Thyroid gland (tissue), 4 donors: ENCODE data around the gene FMR1. TPM values are rescaled to one million over a fixed set of nuclear protein-coding genes. Genes with fewer than 3 reads are reported as not detected.

Experiments used
- DNase-seq, 2 donors: peaks; one replicate each; pipeline ENCODE4 v3.0.0-alpha.2; 2019
- H3K27ac ChIP-seq, 3 donors: fragments of 200-600 bp; sonication (generic); 1 replicate in 2 of 3; 2 replicates in 1 of 3; pipeline ENCODE4 v1.5.1; 2016 to 2019; ENCODE audit warnings: mild to moderate bottlenecking in 1 of 3, moderate library complexity in 1 of 3
- H3K27me3 ChIP-seq: fragments of 200-600 bp; sonication (generic); one replicate; pipeline ENCODE4 v1.5.1; 2019
- H3K36me3 ChIP-seq, 2 donors: fragments of 200-600 bp; sonication (generic); one replicate each; pipeline ENCODE4 v1.5.1; 2016 to 2019
- H3K4me1 ChIP-seq, 2 donors: fragments of 200-600 bp; sonication (generic); one replicate each; pipeline ENCODE4 v1.5.1; 2017 to 2019
- H3K4me3 ChIP-seq, 3 donors: fragments of 200-600 bp; sonication (generic); replicated peaks in 1 of 3; 1 replicate in 2 of 3; 2 replicates in 1 of 3; pipeline ENCODE4 v1.5.1; 2016; ENCODE audit warnings: mild to moderate bottlenecking in 1 of 3
- H3K9me3 ChIP-seq: fragments of 200-600 bp; sonication (generic); one replicate; pipeline ENCODE4 v1.5.1; 2017
- CTCF ChIP-seq, 6 experiments: fragments of 200-600 bp in 3 of 6; fragments of 450-650 bp in 3 of 6; sonication (generic) in 3 of 6; IDR thresholded peaks; one replicate each; pipeline ENCODE4 v1.5.1; 2016 to 2019; ENCODE audit warnings: antibody characterized with exemption in 6 of 6, mild to moderate bottlenecking in 2 of 6, inconsistent platforms in 1 of 6, moderate library complexity in 1 of 6
- POLR2A ChIP-seq, 2 donors: fragments of 450-650 bp; IDR thresholded peaks; one replicate each; pipeline ENCODE4 v1.6.1; 2017; ENCODE audit warnings: antibody characterized with exemption in 2 of 2, mild to moderate bottlenecking in 2 of 2, moderate library complexity in 1 of 2
- WGBS, 2 donors: methylation state at CpG; one replicate each; pipeline ENCODE4 v1.1.5; 2017; 5-methylcytosine and 5-hydroxymethylcytosine counted together
- intact Hi-C: fragments of 100-400 bp; cut with DNase I; formaldehyde crosslinking; loops from one replicate; pipeline ENCODE4 v1.15.1; 2023
- total RNA-seq, 4 donors: library from RNA; depleted of rRNA; stranded (reverse); fragments of >200 nt; gene quantifications; one replicate each; pipeline ENCODE4 v1.2.3, GENCODE V29; 2016

The FMR1 gene
- total RNA-seq, result 10 to 100 TPM; 49.7 to 78.1 (median 69.2) TPM

- no peaks in the 10 kb centered on the region for H3K27me3 ChIP-seq
- H3K4me1 ChIP-seq, result peaks cover 4 to 6% of the 10 kb centered on the region in 2 donors
- H3K36me3 ChIP-seq, result no peaks in the 10 kb centered on the region
- peak within 1 kb of the TSS; percentile 86 to 99 (median 93) for H3K27ac ChIP-seq
- intact Hi-C loops, result no loop called here
- H3K9me3 ChIP-seq, result no peaks in the 10 kb centered on the region
- TF ChIP-seq CTCF (IDR thresholded peaks at IDR 0.05) (peak in 1 of 6 experiments; percentile 4), POLR2A (IDR thresholded peaks at IDR 0.05) (peak; percentile 71 to 76)
- WGBS, 2 donors, result 12 to 19% methylated on average over 28 to 33 of the region's 66 CpGs
- DNase-seq, result peak; percentile 87 to 89
- peak within 1 kb of the TSS; percentile 33 to 79 (median 47) for H3K4me3 ChIP-seq
These were observed at the start of gene FMR1 for GRCh38 chrX:147911192-147912022. FMR1 (plus strand) TSS chrX:147911919; CDS start chrX:147912180, 261 bp downstream.

- no peaks in the 10 kb centered on the region for H3K4me1 ChIP-seq
- peak; percentile 40 to 45 for DNase-seq
- no peak for TF ChIP-seq CTCF (IDR thresholded peaks at IDR 0.05)
- TF ChIP-seq POLR2A (IDR thresholded peaks at IDR 0.05), result no peak
- intact Hi-C loops, result no loop called here
- peak overlapping the region in 1 of 3 donors; percentile 54 for H3K27ac ChIP-seq
- no peaks in the 10 kb centered on the region for H3K36me3 ChIP-seq
- 77 to 78% methylated on average over 7 of the region's 7 CpGs for WGBS, 2 donors
- no peaks in the 10 kb centered on the region for H3K9me3 ChIP-seq
- H3K27me3 ChIP-seq, result no peaks in the 10 kb centered on the region
- H3K4me3 ChIP-seq, result no peak overlapping the region
These were observed 35.7 kb upstream of the FMR1 start for GRCh38 chrX:147875866-147876596.

GRCh38 chrX:147876849-147877646 is 34.7 kb upstream of the FMR1 start:
- H3K36me3 ChIP-seq, result no peaks in the 10 kb centered on the region
- intact Hi-C loops, result no loop called here

GRCh38 chrX:147877726-147878125 is 34.0 kb upstream of the FMR1 start:
- DNase-seq, result no peak
- no peak overlapping the region for H3K4me3 ChIP-seq
- WGBS, 2 donors, result 90 to 96% methylated on average over 5 of the region's 5 CpGs
- no peak overlapping the region for H3K27ac ChIP-seq
- no peaks in the 10 kb centered on the region for H3K27me3 ChIP-seq
- no peaks in the 10 kb centered on the region for H3K9me3 ChIP-seq
- TF ChIP-seq POLR2A (IDR thresholded peaks at IDR 0.05) (no peak), CTCF (IDR thresholded peaks at IDR 0.05) (no peak)
- H3K36me3 ChIP-seq, result no peaks in the 10 kb centered on the region
- intact Hi-C loops, result no loop called here
- no peaks in the 10 kb centered on the region for H3K4me1 ChIP-seq

More at GRCh38 chrX:147876849-147877646, 34.7 kb upstream of the FMR1 start:
- H3K4me1 ChIP-seq, result no peaks in the 10 kb centered on the region
- H3K27me3 ChIP-seq, result no peaks in the 10 kb centered on the region
- H3K4me3 ChIP-seq, result no peak overlapping the region
- no peak overlapping the region for H3K27ac ChIP-seq
- WGBS, 2 donors, result 90 to 93% methylated on average over 4 of the region's 4 CpGs
- no peak for TF ChIP-seq POLR2A (IDR thresholded peaks at IDR 0.05)
- DNase-seq, result no peak
- no peaks in the 10 kb centered on the region for H3K9me3 ChIP-seq

- Histone ChIP-seq H3K9me3 (no peaks in the 10 kb centered on the region), H3K27ac (no peak overlapping the region), H3K4me1 (no peaks in the 10 kb centered on the region), H3K36me3 (no peaks in the 10 kb centered on the region), H3K27me3 (no peaks in the 10 kb centered on the region), H3K4me3 (no peak overlapping the region)
- DNase-seq, result no peak
- 35 to 46% methylated on average over 2 of the region's 2 CpGs for WGBS, 2 donors
- intact Hi-C loops, result no loop called here
- TF ChIP-seq POLR2A (IDR thresholded peaks at IDR 0.05), result no peak
These were observed 26.8 kb upstream of the FMR1 start for GRCh38 chrX:147884958-147885357.
